Upper lobe of left lung (tissue), 4 donors: Measurements from ENCODE around the gene NELFCD.

Source experiments
- POLR2A ChIP-seq, 4 donors: fragments of 450-650 bp; IDR thresholded peaks; one replicate each; pipeline ENCODE4 v1.5.1; 2016 to 2017; ENCODE audit warnings: antibody characterized with exemption in 4 of 4, mild to moderate bottlenecking in 2 of 4
- POLR2AphosphoS5 ChIP-seq, 2 donors: sonication (generic); formaldehyde crosslinking; IDR thresholded peaks; one replicate each; pipeline ENCODE4 v1.5.1; 2017; ENCODE audit warnings: antibody characterized with exemption in 2 of 2
- TF ChIP-seq, protein P1 (sequence below), 6 experiments: fragments of 450-650 bp in 4 of 6; fragments of 200-600 bp in 2 of 6; sonication (generic) in 2 of 6; IDR thresholded peaks; one replicate each; pipeline ENCODE4 v1.5.1; 2016 to 2019; ENCODE audit warnings: antibody characterized with exemption in 6 of 6

DNA sequence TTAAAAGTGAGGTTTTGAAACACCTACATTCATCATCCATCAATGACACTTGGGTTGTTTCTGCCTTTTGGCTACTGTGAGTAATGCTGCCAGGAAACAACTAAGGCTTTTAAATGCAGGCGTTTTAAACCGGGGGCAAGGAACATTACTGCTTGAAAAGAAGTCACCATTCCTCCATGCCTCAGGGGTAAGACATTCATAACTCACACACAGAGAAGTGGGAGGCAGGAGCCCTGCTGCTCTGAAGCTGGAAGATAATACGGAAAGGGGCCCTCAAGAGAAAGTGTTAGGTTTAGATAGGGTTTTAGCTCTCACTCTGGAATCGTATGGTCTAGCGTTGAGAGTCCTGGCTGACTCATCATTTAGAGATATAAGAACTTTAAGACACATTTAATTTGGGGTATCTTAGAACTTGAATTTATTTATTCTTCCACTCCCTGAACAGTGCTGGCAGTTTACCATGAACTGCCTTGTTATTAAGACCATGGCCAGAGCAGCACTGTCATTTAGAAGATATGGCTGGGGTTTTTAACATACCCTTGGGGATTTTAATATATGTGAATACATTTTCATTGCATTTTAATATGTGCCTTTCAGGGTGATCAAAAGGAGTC, 40.0 kb downstream of the NELFCD start:
- TF ChIP-seq, protein P1, sequence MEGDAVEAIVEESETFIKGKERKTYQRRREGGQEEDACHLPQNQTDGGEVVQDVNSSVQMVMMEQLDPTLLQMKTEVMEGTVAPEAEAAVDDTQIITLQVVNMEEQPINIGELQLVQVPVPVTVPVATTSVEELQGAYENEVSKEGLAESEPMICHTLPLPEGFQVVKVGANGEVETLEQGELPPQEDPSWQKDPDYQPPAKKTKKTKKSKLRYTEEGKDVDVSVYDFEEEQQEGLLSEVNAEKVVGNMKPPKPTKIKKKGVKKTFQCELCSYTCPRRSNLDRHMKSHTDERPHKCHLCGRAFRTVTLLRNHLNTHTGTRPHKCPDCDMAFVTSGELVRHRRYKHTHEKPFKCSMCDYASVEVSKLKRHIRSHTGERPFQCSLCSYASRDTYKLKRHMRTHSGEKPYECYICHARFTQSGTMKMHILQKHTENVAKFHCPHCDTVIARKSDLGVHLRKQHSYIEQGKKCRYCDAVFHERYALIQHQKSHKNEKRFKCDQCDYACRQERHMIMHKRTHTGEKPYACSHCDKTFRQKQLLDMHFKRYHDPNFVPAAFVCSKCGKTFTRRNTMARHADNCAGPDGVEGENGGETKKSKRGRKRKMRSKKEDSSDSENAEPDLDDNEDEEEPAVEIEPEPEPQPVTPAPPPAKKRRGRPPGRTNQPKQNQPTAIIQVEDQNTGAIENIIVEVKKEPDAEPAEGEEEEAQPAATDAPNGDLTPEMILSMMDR (IDR thresholded peaks at IDR 0.05): no peak
- TF ChIP-seq POLR2A (IDR thresholded peaks at IDR 0.05): no peak
- TF ChIP-seq POLR2AphosphoS5 (IDR thresholded peaks at IDR 0.05): no peak
